Mesothelial cell of epicardium (in vitro differentiated cells): ENCODE measurements around the gene PKNOX2. TPM values are rescaled to one million over a fixed set of nuclear protein-coding genes. Genes with fewer than 3 reads are reported as not detected.

Source experiments
- DNase-seq, 2 experiments: peaks; one replicate each; pipeline ENCODE4 v3.0.0; 2021; ENCODE audit warnings: low spot score in 2 of 2; ENCODE audit not compliant: unreplicated experiment in 2 of 2
- H3K27ac Mint-ChIP-seq: 2 replicates; pipeline ENCODE4 v1.8.0; 2021; ENCODE audit warnings: mixed read lengths
- H3K27me3 Mint-ChIP-seq: 2 replicates; pipeline ENCODE4 v1.8.0; 2021; ENCODE audit warnings: low read depth, mixed read lengths
- H3K36me3 Mint-ChIP-seq: 2 replicates; pipeline ENCODE4 v1.8.0; 2021; ENCODE audit warnings: mixed read lengths
- H3K4me1 Mint-ChIP-seq: 2 replicates; pipeline ENCODE4 v1.8.0; 2021; ENCODE audit warnings: mixed read lengths
- H3K4me3 Mint-ChIP-seq: 2 replicates; pipeline ENCODE4 v1.8.0; 2021; ENCODE audit warnings: mild to moderate bottlenecking, moderate library complexity, mixed read lengths
- H3K9me3 Mint-ChIP-seq: 2 replicates; pipeline ENCODE4 v1.8.0; 2021; ENCODE audit warnings: mixed read lengths
- total RNA-seq: library from RNA; stranded (reverse); gene quantifications from 3 replicates; pipeline ENCODE4 v1.2.1, GENCODE V29; 2021
- TF ChIP-seq, protein P1 (sequence below): fragments of 200-600 bp; sonication (generic); IDR thresholded peaks from one replicate; pipeline ENCODE4 v1.5.0; 2021; ENCODE audit warnings: antibody characterized with exemption; ENCODE audit not compliant: unreplicated experiment

The PKNOX2 gene
- total RNA-seq, 1 donor from 2014 or later = 22.2 TPM

DNA sequence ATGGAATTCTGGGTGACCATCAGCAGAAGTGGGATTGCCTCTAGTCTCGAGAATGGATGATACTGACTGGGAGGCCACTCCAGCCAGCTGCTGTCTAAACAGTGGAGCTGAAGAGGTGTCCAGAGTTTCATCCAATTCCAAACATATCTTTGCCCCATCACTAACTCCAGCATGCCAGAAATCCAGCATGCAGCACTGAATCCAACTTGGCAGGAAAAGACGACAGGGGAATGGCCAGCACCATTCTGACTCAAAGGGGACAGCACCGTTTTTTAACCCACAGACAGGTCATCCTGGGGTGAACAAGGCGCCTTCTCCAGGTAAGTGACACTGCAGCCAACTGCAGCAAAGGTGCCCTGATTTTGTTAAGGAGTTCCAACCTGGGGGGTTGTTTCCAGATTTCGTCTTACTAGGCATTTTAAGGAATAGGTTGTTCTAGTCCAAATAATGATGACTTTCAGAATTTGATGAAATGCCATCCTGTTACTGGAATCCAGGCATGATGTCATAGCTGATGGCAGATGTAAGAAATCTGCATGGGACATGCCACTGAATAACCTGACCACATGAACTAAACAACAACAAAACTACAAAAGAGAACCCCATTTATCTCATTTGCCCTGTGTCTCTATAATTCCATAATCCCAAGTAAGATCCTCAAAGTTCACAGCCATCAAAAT is 299.2 kb downstream of the PKNOX2 start:
- Mint-ChIP-seq H3K36me3 (no peaks in the 10 kb centered on the region), H3K4me3 (no peak overlapping the region), H3K4me1 (no peaks in the 10 kb centered on the region), H3K27ac (no peak overlapping the region), H3K9me3 (no peaks in the 10 kb centered on the region), H3K27me3 (no peaks in the 10 kb centered on the region)
- TF ChIP-seq, protein P1, sequence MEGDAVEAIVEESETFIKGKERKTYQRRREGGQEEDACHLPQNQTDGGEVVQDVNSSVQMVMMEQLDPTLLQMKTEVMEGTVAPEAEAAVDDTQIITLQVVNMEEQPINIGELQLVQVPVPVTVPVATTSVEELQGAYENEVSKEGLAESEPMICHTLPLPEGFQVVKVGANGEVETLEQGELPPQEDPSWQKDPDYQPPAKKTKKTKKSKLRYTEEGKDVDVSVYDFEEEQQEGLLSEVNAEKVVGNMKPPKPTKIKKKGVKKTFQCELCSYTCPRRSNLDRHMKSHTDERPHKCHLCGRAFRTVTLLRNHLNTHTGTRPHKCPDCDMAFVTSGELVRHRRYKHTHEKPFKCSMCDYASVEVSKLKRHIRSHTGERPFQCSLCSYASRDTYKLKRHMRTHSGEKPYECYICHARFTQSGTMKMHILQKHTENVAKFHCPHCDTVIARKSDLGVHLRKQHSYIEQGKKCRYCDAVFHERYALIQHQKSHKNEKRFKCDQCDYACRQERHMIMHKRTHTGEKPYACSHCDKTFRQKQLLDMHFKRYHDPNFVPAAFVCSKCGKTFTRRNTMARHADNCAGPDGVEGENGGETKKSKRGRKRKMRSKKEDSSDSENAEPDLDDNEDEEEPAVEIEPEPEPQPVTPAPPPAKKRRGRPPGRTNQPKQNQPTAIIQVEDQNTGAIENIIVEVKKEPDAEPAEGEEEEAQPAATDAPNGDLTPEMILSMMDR = no peak
- no peak for DNase-seq

DNA sequence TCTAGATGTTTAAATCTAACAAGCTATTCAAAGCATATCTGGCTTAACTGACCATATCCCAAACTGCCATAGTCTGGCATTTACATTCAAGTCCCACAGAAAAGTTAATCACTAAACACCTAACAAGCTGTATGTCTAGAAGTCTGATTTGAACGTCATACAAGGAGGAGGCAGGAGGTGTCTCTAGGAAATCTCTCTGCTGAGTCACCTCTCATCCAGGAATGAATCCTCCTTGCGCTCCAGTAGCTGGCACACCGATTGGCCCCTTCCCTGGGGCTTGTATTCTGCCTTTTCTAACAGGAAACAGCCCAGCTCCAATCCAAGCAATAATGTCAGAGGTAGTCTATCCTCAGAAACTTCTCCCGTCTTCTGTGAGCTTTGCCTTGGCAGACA is 299.7 kb downstream of the PKNOX2 start:
- Mint-ChIP-seq H3K9me3 (no peaks in the 10 kb centered on the region), H3K4me1 (no peaks in the 10 kb centered on the region), H3K27ac (no peak overlapping the region), H3K27me3 (no peaks in the 10 kb centered on the region), H3K36me3 (no peaks in the 10 kb centered on the region), H3K4me3 (no peak overlapping the region)
- TF ChIP-seq, protein P1 = no peak
- no peak for DNase-seq

DNA sequence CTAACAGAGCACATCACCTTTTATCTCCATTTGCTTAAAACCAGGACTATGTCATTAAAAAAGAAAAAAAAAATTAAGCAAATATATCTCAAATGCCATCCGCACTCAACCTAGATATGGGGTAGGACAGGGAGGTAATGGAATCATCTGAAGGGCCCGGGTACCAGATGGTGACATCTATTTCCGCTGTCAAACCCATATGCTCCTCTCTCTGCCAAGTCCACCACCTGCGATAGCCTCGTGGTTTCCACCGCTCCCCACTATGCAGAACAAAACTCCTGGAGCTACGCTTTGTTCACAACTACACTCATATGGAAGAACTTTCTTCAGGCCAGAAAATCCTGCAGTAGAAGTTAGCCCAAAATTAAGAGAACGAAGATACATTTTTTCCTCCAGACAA is 300.1 kb downstream of the PKNOX2 start:
- DNase-seq = no peak
- Mint-ChIP-seq H3K27me3 (no peaks in the 10 kb centered on the region), H3K9me3 (no peaks in the 10 kb centered on the region), H3K4me3 (no peak overlapping the region), H3K4me1 (no peaks in the 10 kb centered on the region), H3K36me3 (no peaks in the 10 kb centered on the region), H3K27ac (no peak overlapping the region)
- TF ChIP-seq, protein P1 = no peak

- TF ChIP-seq, protein P1 = no peak
Measured at GRCh38 chr11:125465255-125465654, 300.7 kb downstream of the PKNOX2 start.

DNA sequence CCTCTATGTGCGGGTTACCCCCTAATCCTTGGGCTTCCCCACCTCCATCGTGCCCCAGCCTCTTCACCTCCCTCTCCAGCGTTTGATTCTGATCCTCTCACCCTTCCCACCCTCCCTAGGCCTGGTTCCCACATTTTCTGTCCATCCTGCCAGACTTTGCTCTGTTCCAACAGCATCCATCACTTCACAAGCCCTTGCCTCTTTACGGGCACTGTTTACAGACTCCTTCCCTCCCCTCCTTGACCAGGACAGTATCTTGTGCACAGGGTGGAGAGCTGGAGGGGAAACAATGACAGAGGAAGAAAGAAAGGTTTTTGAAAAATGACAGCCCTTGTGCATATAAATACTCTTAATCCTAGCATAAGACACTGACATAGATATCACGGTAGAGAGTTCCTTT is 301.1 kb downstream of the PKNOX2 start:
- no peak for DNase-seq
- H3K36me3 Mint-ChIP-seq = no peaks in the 10 kb centered on the region
- no peaks in the 10 kb centered on the region for H3K27me3 Mint-ChIP-seq
- H3K4me3 Mint-ChIP-seq = no peak overlapping the region
- TF ChIP-seq, protein P1 = no peak
- no peak overlapping the region for H3K27ac Mint-ChIP-seq
- H3K4me1 Mint-ChIP-seq = no peaks in the 10 kb centered on the region
- H3K9me3 Mint-ChIP-seq = no peaks in the 10 kb centered on the region

More at GRCh38 chr11:125465255-125465654, 300.7 kb downstream of the PKNOX2 start:
- no peak overlapping the region for H3K27ac Mint-ChIP-seq
- H3K27me3 Mint-ChIP-seq = no peaks in the 10 kb centered on the region
- no peak for DNase-seq
- no peaks in the 10 kb centered on the region for H3K4me1 Mint-ChIP-seq
- H3K4me3 Mint-ChIP-seq = no peak overlapping the region
- H3K36me3 Mint-ChIP-seq = no peaks in the 10 kb centered on the region
- H3K9me3 Mint-ChIP-seq = no peaks in the 10 kb centered on the region
